Tibial nerve (tissue), 4 donors: ENCODE results near the gene INPP4A.

Experiments used
- EP300 ChIP-seq, 2 donors: sonication (generic); formaldehyde crosslinking; IDR thresholded peaks; one replicate each; pipeline ENCODE4 v1.6.1; 2017; ENCODE audit warnings: antibody characterized with exemption in 2 of 2, mild to moderate bottlenecking in 1 of 2
- TF ChIP-seq, protein P1 (sequence below), 5 experiments: fragments of 200-600 bp in 3 of 5; fragments of 450-650 bp in 2 of 5; sonication (generic) in 3 of 5; IDR thresholded peaks; one replicate each; pipeline ENCODE4 v1.5.1; 2016 to 2019; ENCODE audit warnings: antibody characterized with exemption in 5 of 5, mild to moderate bottlenecking in 3 of 5, moderate library complexity in 2 of 5

DNA sequence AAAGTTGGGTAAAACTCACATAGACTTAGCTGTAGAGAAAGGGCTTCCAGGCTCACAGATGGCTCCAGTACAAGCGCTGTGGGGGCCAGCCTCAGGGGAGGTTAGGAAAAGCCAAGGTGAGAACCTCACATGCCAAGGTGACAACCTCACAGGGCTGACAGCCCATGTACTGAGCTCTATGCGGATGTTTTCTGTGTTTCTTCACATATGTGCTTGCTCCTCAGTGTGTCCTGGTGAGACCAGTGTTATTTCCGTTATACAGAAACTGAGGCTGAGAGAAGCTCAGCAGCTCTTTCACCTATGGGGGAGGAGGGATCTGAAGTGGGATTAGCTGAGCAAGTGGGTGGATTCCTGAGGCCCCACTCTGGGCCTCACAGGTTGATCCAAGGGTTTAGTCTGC, 67.3 kb downstream of the INPP4A start:
- TF ChIP-seq, protein P1, sequence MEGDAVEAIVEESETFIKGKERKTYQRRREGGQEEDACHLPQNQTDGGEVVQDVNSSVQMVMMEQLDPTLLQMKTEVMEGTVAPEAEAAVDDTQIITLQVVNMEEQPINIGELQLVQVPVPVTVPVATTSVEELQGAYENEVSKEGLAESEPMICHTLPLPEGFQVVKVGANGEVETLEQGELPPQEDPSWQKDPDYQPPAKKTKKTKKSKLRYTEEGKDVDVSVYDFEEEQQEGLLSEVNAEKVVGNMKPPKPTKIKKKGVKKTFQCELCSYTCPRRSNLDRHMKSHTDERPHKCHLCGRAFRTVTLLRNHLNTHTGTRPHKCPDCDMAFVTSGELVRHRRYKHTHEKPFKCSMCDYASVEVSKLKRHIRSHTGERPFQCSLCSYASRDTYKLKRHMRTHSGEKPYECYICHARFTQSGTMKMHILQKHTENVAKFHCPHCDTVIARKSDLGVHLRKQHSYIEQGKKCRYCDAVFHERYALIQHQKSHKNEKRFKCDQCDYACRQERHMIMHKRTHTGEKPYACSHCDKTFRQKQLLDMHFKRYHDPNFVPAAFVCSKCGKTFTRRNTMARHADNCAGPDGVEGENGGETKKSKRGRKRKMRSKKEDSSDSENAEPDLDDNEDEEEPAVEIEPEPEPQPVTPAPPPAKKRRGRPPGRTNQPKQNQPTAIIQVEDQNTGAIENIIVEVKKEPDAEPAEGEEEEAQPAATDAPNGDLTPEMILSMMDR (IDR thresholded peaks at IDR 0.05): no peak
- no peak for TF ChIP-seq EP300 (IDR thresholded peaks at IDR 0.05)
